Inferior parietal cortex (tissue), 1 donor: ENCODE measurements around the gene CLTRN.
A peak's percentile ranks its signal among the peaks of the same experiment; 100 is the strongest.
"Not testable (repeated sequence)": the region's sequence is repeated elsewhere in the genome, so short reads cannot be mapped to it uniquely, and the experiment has no call there.

ENCODE experiments used
- DNase-seq: peaks from one replicate; pipeline ENCODE4 v3.0.0-alpha.2; 2016; ENCODE audit errors: extremely low spot score

Gene CLTRN

DNA sequence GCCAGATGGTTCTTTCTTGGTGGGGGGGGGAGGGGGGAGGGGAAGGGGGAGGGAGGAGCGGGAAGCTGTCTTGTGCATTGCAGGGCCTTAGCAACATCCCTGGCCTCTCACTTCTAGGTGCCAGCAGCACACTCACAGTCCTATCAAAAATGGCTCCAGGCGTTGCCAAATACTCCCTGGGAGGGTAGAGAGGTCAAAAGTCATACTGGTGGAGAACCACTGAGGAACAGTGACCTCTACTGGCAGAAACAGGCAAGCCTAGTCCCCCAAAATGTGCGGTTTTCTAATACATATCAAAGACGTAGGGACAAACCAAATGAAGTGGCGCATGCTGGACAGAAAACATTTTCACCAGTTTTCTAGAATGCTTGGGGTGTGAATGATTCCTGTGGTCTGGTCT lies 17.1 kb downstream of the CLTRN start:
- DNase-seq, result not testable (repeated sequence)

- DNase-seq, result no peak
Observed at GRCh38 chrX:15646543-15646942, 18.1 kb downstream of the CLTRN start.

GRCh38 chrX:15646031-15646430 lies 18.6 kb downstream of the CLTRN start:
- DNase-seq, result no peak

DNA sequence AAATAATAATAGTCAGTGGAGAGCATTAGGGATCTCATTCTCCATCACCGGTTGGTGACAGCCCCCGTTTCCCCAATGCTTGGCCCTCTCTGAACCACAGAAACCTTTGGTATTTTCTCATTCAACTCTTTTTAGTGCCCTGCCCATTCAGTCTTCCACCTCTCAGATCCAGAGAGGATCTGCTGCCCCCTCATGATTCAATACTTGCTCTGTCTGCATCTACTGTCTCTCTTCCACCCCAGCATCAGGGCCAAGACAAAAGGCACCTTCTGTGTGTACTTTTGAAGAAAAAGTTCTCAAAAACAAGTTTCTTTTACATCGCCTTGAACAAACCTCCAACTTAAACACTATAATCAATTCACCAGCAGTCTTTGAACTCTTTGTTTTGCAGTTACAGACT lies 19.3 kb downstream of the CLTRN start:
- no peak for DNase-seq

GRCh38 chrX:15644560-15644872 lies 20.1 kb downstream of the CLTRN start:
- DNase-seq, result no peak

DNA sequence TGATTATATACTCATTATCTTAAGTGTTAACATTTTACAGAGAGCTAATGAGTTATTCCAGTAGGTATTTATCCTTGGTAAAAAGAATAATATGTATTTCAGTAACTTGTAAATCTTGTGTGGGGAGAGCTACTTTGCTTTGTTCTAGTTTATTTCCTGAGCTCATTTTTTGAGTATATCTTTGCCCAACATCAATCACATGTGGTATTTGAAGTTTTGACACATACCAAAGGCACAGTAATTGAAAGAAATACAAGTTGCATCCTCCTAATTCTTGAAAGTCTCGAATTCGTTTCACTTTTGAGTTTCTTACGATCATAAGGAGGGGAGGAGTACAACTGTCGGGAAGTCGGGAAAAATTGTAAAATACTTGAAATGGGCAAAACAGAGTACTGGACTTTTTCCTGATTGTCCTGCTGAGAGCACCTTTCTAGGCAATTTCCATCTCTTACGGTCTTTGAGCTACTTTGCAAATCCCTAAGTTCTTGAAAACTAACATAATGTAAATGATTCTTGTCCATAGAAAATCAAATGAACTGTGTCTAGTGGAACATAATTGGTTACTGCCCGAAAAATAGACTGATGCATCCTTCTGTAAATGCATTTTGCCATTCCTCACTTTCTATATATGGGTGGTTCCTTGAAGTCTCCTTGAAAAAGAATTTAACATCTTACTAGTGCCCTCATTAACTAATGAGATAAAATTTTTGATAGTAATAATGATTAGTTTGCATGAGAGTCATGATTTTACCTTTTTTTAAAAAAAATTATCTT lies 20.6 kb downstream of the CLTRN start:
- DNase-seq, result no peak

DNA sequence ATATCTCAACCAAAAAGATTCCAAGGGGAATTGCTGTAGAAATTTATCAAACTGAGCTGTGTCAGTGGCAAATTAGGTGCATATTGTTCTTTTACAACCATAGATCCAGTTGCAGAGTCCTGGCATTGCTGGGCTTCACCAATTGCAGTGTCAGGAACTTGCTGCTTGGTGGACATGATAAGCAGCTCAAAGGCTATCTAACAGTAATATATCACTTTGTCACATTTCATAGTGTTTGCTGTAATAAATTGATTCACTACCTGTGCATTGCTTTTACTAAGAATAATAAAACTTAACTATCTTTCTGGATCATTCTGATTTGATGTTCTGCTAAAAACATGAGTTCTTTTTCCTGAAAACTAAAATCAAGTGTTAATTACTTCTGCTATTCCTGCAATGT lies 33.0 kb downstream of the CLTRN start:
- no peak for DNase-seq

- no peak for DNase-seq
Observed at GRCh38 chrX:15623054-15623453, 41.6 kb downstream of the CLTRN start.

DNA sequence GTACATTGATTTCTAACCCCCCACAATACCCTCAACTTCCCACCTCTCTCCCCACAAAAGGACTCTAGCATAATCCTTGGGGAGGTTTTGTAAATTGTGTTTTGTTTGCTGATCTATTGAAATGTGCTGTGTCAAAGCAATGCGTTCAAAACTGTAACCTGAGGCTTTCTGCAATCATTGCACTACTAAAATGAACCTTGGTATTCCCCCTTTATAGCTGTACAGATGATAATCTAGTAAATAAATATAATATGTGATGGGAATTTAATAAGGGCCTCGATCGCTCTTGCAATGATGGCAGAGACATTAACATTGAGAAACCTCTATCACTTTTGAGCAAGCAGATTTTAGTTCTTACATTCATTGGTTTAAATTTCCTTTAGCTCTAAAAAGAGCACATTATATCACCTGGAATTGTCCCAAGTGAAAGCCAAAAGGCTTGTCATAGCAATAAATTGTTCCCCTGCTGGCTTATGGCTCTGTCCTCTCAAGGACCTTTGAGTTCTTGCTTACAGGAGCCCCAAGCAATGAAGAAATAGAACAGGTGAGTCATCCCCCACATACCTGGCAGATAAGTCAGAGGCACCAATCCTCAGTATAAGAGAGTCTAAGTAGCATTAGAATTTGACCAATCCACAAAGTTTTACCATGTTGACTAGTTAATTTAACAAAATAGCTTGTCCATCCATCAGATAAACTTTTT lies 45.4 kb downstream of the CLTRN start:
- no peak for DNase-seq

- no peak for DNase-seq
Observed at GRCh38 chrX:15617111-15617510, 47.5 kb downstream of the CLTRN start.

GRCh38 chrX:15616531-15616930 lies 48.1 kb downstream of the CLTRN start:
- DNase-seq, result no peak

- DNase-seq, result no peak
Observed at GRCh38 chrX:15607067-15607466, 57.5 kb downstream of the CLTRN start.

GRCh38 chrX:15606136-15606535 lies 58.5 kb downstream of the CLTRN start:
- no peak for DNase-seq

GRCh38 chrX:15605226-15605625 lies 59.4 kb downstream of the CLTRN start:
- DNase-seq, result no peak

GRCh38 chrX:15602761-15603160 lies 61.8 kb downstream of the CLTRN start:
- DNase-seq, result no peak

GRCh38 chrX:15601932-15602331 lies 62.7 kb downstream of the CLTRN start:
- no peak for DNase-seq

DNA sequence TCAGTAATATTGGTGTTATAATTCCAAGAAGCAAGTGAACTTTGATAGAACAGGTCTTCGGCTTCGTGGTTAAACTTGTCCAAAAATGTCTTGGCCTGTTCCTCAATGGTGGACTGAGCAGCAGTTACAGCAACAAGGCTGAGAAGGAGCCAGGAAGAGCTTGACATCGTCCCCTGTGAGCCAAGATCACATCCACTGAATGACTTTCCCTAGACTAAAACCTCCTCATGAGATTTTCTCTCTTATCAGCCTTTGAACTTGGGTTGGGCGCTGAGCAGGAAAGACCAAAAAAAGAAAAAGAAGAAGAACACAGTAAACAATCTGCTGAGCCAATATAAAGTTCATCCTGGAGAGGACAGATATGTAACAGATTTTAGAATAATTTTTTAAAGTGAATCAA lies 63.9 kb downstream of the CLTRN start, which contains the start of gene ACE2:
Gene ACE2 (minus strand): TSS at position 216 of the 400 bp plus-strand sequence. CDS start 49 bp downstream, at position 167.
- DNase-seq, result no peak

DNA sequence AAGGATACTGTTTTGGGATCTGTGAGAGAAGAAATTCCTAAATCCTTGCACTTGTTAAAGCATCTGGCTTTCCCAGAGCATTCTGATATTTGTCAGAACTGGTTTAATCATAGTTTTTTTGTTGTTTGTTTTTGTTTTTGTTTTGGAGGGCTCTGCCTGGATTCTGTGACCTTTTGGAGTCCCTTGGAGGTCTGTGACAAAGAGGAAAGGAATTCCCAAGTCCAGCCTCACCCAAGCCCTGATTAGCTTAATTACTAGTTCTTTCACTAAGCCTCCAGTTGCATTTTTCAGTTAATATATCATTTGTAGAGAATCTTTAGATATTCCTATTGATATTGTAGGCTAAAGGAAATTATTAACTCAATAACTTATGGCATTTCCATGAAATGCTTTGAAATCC lies 64.6 kb downstream of the CLTRN start:
- no peak for DNase-seq

DNA sequence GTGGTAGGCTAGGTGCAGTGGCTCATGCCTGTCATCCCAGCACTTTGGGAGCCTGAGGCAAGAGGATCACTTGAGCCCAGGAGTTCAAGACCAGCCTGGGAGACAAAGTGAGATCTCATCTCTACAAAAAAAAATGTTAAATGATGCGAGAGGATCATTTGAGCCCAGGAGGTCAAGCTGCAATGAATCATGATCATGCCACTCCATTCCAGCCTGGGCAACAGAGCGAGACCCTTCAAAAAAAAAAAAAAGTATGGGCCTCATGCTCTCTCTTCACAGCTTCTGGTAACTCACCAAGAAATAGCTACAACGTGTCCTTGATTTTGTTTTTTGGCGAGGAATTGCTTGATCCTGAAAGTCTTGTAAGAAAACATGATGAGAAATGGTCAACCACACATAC lies 65.1 kb downstream of the CLTRN start:
- DNase-seq, result no peak

DNA sequence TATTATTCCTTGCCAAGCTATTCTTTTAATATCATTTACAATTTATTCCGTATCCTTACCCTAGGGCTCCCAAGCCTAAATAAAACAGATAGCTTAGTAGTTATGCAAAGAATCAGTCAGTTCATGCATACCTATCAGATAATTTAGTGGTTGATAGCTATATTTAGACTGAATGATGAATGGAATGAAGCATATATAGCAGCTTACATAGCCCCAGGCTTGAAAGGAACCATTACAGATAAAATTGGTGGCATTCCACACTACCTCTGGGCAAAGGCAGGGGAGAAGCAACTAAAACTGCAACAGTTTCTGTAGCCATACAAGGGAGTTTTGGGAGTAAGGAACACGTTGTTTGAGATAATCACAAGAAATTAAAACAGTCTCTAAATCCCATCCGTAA lies 66.6 kb downstream of the CLTRN start:
- DNase-seq, result no peak

GRCh38 chrX:15594371-15594770 lies 70.2 kb downstream of the CLTRN start:
- DNase-seq, result no peak

GRCh38 chrX:15579778-15580747 lies 84.5 kb downstream of the CLTRN start:
- DNase-seq, result peak; percentile 13
